Uterus (tissue), 2 donors: ENCODE measurements around the gene RAB6B.

Experiments
- POLR2A ChIP-seq, 2 donors: fragments of 450-650 bp; IDR thresholded peaks; one replicate each; pipeline ENCODE4 v1.6.1; 2016; ENCODE audit warnings: antibody characterized with exemption in 2 of 2, mild to moderate bottlenecking in 1 of 2, moderate library complexity in 1 of 2
- TF ChIP-seq, protein P1 (sequence below), 4 experiments: fragments of 200-600 bp in 2 of 4; fragments of 450-650 bp in 2 of 4; sonication (generic) in 2 of 4; IDR thresholded peaks; one replicate each; pipeline ENCODE4 v1.5.1; 2016 to 2019; ENCODE audit warnings: antibody characterized with exemption in 4 of 4, mild to moderate bottlenecking in 2 of 4, moderate library complexity in 1 of 4

DNA sequence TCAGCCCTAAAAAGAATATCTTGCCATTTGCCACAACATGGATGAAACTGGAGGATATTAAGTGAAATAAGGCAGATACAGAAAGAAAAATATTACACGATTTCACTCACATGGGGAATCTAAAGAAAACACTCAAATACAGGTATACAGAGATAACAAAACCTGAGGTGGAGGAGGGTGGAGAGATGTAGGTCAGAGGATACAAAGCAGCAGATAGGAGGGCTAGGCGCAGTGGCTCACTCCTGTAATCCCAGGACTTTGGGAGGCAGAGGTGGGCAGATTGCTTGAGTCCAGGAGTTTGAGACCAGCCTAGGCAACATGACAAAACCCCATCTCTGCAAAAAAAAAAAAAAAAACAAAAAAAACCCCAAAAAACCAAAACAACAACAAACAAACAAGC, 113.2 kb downstream of the RAB6B start:
- TF ChIP-seq POLR2A (IDR thresholded peaks at IDR 0.05): no peak
- TF ChIP-seq, protein P1, sequence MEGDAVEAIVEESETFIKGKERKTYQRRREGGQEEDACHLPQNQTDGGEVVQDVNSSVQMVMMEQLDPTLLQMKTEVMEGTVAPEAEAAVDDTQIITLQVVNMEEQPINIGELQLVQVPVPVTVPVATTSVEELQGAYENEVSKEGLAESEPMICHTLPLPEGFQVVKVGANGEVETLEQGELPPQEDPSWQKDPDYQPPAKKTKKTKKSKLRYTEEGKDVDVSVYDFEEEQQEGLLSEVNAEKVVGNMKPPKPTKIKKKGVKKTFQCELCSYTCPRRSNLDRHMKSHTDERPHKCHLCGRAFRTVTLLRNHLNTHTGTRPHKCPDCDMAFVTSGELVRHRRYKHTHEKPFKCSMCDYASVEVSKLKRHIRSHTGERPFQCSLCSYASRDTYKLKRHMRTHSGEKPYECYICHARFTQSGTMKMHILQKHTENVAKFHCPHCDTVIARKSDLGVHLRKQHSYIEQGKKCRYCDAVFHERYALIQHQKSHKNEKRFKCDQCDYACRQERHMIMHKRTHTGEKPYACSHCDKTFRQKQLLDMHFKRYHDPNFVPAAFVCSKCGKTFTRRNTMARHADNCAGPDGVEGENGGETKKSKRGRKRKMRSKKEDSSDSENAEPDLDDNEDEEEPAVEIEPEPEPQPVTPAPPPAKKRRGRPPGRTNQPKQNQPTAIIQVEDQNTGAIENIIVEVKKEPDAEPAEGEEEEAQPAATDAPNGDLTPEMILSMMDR (IDR thresholded peaks at IDR 0.05): no peak
